Skeletal muscle cell (primary cell): ENCODE measurements around the gene EFCAB8.

ENCODE experiments used
- DNase-seq: peaks from one replicate; pipeline ENCODE4 v3.0.0-alpha.2; 2010; ENCODE audit warnings: low read depth
- H3K4me3 ChIP-seq: 2 replicates; pipeline ENCODE4 v1.5.1; 2011; ENCODE audit warnings: low read depth, mild to moderate bottlenecking, control low read depth, low read length, moderate library complexity

EFCAB8 gene

GRCh38 chr20:32906200-32906599, 47.5 kb downstream of the EFCAB8 start:
- DNase-seq: no peak

GRCh38 chr20:32906871-32907495, 48.3 kb downstream of the EFCAB8 start:
- H3K4me3 ChIP-seq: no peak overlapping the region
- no peak for DNase-seq

More at GRCh38 chr20:32906200-32906599, 47.5 kb downstream of the EFCAB8 start:
- no peak overlapping the region for H3K4me3 ChIP-seq

GRCh38 chr20:32907886-32908285, 49.2 kb downstream of the EFCAB8 start:
- DNase-seq: no peak
- no peak overlapping the region for H3K4me3 ChIP-seq

- no peak for DNase-seq
- no peak overlapping the region for H3K4me3 ChIP-seq
These were observed 49.9 kb downstream of the EFCAB8 start for GRCh38 chr20:32908334-32909292.

- H3K4me3 ChIP-seq: no peak overlapping the region
- DNase-seq: no peak
These were observed 50.7 kb downstream of the EFCAB8 start for GRCh38 chr20:32909451-32909850.

GRCh38 chr20:32909896-32910571, 51.3 kb downstream of the EFCAB8 start:
- no peak overlapping the region for H3K4me3 ChIP-seq
- no peak for DNase-seq

GRCh38 chr20:32911355-32911754, 52.6 kb downstream of the EFCAB8 start:
- no peak for DNase-seq
- H3K4me3 ChIP-seq: no peak overlapping the region

- no peak overlapping the region for H3K4me3 ChIP-seq
- no peak for DNase-seq
These were observed 54.0 kb downstream of the EFCAB8 start for GRCh38 chr20:32912688-32913087.

- no peak overlapping the region for H3K4me3 ChIP-seq
- DNase-seq: no peak
These were observed 55.3 kb downstream of the EFCAB8 start for GRCh38 chr20:32914031-32914430.

- H3K4me3 ChIP-seq: no peak overlapping the region
These were observed 58.6 kb downstream of the EFCAB8 start for GRCh38 chr20:32917191-32917950.

GRCh38 chr20:32918296-32918695, 59.6 kb downstream of the EFCAB8 start:
- DNase-seq: no peak

More at GRCh38 chr20:32917191-32917950, 58.6 kb downstream of the EFCAB8 start:
- DNase-seq: no peak

GRCh38 chr20:32918751-32919150, 60.0 kb downstream of the EFCAB8 start:
- DNase-seq: no peak
- no peak overlapping the region for H3K4me3 ChIP-seq

More at GRCh38 chr20:32918296-32918695, 59.6 kb downstream of the EFCAB8 start:
- no peak overlapping the region for H3K4me3 ChIP-seq

GRCh38 chr20:32920066-32920465, 61.3 kb downstream of the EFCAB8 start:
- no peak overlapping the region for H3K4me3 ChIP-seq

GRCh38 chr20:32920530-32921298, 62.0 kb downstream of the EFCAB8 start:
- DNase-seq: no peak
- H3K4me3 ChIP-seq: no peak overlapping the region

More at GRCh38 chr20:32920066-32920465, 61.3 kb downstream of the EFCAB8 start:
- DNase-seq: no peak

- H3K4me3 ChIP-seq: no peak overlapping the region
- DNase-seq: no peak
These were observed 63.7 kb downstream of the EFCAB8 start for GRCh38 chr20:32922466-32922865.

- no peak overlapping the region for H3K4me3 ChIP-seq
- no peak for DNase-seq
These were observed 66.1 kb downstream of the EFCAB8 start for GRCh38 chr20:32924781-32925180.

- no peak overlapping the region for H3K4me3 ChIP-seq
- DNase-seq: no peak
These were observed 66.9 kb downstream of the EFCAB8 start for GRCh38 chr20:32925481-32926196.

- no peak for DNase-seq
These were observed 70.4 kb downstream of the EFCAB8 start for GRCh38 chr20:32929162-32929561.

More at GRCh38 chr20:32929162-32929561, 70.4 kb downstream of the EFCAB8 start:
- H3K4me3 ChIP-seq: no peak overlapping the region
